GM18507 (cell line): Measurements from ENCODE around the gene TMEM233.

Source experiments
- DNase-seq: peaks from one replicate; pipeline ENCODE4 v3.0.0; 2011; ENCODE audit warnings: low read depth; ENCODE audit not compliant: insufficient read length; ENCODE audit errors: extremely low spot score
- FAIRE-seq: peaks from 2 replicates; lab custom pipeline; 2011; peaks lifted over from hg19 to GRCh38; lab: Jason Lieb, UNC

Gene TMEM233

DNA sequence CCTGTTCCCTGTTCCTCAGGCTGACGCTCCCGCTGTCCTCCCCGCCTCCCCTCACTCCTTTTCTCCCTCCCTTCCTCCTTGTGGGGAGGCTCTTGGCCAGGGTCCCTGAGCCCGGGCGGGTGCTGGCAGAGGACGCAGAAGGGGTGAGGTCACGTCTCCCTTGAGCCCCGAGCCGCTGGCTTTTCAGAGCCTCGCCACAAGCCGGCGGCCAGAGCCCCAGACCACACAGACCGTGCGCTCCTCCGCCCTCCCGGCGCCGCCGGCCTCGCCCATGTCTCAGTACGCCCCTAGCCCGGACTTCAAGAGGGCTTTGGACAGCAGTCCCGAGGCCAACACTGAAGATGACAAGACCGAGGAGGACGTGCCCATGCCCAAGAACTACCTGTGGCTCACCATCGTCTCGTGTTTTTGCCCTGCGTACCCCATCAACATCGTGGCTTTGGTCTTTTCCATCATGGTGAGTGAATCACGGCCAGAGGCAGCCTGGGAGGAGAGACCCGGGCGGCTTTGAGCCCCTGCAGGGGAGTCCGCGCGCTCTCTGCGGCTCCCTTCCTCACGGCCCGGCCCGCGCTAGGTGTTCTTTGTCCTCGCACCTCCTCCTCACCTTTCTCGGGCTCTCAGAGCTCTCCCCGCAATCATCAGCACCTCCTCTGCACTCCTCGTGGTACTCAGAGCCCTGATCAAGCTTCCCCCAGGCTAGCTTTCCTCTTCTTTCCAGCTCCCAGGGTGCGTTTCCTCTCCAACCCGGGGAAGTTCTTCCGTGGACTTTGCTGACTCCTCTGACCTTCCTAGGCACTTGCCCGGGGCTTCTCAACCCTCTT is at the start of gene TMEM233:
TMEM233 (plus strand) TSS at position 197 of the 821 bp plus-strand sequence; CDS start at position 272, 75 bp downstream.
- DNase-seq (no peak), FAIRE-seq (no peak)

DNA sequence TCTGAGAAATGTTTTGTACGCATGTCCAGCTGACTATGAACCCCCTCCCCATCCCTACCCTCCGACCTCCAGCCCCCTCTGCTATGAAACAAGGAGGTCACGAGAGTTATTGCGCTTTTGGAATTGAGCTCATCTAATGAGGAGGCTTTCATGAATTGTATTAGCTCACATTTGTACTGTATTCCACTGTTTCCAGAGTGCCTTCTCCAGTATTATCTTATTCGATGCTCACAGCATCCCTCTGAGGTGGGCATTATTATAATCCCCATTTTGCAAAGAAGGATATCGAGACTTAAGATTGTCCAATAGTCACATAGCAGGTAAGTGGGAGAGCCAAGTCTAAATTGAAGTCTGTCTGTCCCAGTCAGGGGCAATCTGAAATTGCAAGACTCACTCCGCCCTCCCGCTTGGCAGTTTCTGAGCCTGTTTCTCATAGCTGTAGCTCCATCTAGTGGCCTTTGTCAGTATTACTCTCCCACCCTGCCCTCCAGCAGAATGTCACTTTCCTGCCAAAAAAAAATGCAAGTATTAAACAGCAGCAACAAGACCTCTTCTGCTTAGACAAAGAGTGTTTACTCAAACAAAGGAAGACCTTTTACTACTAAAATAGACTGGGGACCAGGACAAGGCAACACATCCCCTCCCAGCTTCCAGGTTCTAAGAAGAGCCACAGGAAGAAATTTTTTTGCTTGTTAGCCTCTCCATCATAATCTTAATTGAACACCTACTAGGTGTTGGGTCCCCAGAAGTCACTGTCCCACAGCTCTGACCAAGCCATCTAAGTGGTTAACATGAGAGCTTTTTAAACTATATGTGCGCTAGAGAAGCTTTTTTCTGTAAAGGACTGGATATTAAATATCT is 48.6 kb upstream of the TMEM233 start:
- DNase-seq (peak; percentile 40), FAIRE-seq (peak; percentile 90)

GRCh38 chr12:119546340-119546739 is 47.2 kb upstream of the TMEM233 start:
- no peak for DNase-seq
- FAIRE-seq, result no peak

GRCh38 chr12:119547001-119547400 is 46.6 kb upstream of the TMEM233 start:
- no peak for FAIRE-seq

DNA sequence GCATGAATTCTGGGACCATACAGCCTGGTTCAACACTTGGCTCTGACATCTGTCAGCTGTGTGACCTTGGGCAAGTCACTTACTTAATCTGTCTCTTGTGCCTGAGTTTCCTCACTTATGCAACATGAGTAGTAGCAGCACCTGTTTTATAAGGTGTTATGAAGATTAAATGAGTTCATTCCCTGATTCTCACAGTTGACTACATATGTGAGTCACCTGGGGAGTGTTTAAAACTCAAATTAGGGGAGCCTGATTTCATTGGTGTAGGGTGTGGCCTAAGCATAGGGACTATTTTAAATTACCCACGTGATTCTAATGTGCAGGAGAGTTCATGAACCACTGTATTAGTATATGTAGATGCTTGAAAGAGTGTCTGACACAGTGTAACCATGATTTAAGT is 36.7 kb upstream of the TMEM233 start:
- no peak for DNase-seq
- no peak for FAIRE-seq

More at GRCh38 chr12:119547001-119547400, 46.6 kb upstream of the TMEM233 start:
- no peak for DNase-seq

DNA sequence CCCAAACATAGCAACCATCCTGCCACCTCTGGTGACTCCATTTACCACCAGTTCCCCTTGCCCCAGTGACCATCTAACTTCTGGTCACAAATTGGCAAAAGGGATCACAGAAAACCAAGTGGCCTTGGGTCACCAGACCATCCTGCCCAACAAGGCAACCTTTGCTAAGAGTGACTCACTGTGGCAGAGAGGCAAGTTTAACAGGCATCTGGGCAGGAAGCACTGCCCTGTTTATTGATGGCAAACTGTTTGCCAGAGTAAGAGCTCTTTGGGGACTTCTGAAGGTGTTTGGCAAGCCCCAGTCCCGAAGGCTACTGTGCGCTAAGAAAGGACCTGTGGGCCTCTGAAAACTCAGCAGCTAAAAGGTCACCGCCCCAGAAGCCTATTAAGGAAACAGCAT is 28.2 kb upstream of the TMEM233 start:
- FAIRE-seq (no peak), DNase-seq (no peak)

DNA sequence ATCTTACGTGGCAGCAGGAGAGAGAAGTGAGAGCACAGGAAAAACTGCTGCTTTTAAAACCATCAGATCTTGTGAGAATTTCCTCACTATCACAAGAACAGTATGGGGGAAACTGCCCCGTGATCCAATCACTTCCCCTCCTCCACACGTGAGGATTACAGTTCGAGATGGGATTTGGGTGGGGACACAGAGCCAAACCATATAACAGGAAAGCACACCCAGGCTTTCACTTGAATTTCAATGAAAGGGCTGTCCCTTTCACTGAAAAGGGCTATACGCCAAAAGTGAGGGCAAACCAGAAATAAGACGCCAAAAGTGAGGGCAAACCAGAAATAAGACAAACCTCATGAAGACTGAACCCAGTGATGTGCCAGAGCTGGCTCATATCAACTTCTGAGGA is 22.8 kb upstream of the TMEM233 start:
- no peak for FAIRE-seq

GRCh38 chr12:119573086-119573485 is 20.5 kb upstream of the TMEM233 start:
- no peak for FAIRE-seq
- no peak for DNase-seq

More for the DNA sequence above, 22.8 kb upstream of the TMEM233 start:
- DNase-seq, result no peak

- DNase-seq (no peak), FAIRE-seq (no peak)
These were observed 19.3 kb upstream of the TMEM233 start for GRCh38 chr12:119574255-119574654.

GRCh38 chr12:119576118-119576810 is 17.3 kb upstream of the TMEM233 start:
- DNase-seq (no peak), FAIRE-seq (no peak)

DNA sequence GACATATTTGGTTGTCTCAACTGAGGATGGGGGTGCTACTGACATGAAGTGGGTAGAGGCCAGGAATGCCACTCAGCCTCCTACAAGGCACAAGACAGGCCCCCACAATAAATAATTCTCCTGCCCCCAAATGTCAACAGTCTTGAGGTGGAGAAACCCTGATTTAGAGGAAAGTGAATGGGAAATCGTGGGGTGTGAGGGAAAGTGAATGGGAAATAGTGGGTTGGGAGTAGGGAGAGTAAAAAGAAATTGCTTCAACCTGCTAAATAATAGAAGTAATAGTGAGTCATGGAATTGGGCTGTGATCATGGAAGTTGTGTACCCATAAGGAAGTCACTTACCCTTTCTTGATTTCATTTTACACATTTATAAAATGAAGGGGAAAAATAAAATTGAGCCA is 16.7 kb upstream of the TMEM233 start:
- FAIRE-seq, result no peak
- no peak for DNase-seq

DNA sequence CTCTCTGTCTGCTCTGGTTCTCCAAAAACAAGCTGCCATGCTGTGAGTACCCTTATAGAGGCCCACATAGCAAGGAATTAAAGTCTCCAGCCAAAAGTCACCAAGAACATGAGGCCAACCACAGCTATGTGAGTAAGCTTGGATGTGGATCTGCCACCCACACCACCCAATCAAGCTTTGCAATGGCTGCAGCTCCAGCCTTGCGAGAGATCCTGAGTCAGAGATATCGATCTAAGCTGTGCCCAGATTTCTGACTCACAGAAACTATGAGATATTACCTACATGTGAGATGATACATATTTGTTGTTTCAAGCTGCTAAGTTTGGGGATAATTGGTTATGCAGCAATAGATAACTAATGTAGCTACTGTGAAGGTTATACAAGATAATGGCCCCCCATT is 15.5 kb upstream of the TMEM233 start:
- DNase-seq (no peak), FAIRE-seq (no peak)

- no peak for FAIRE-seq
- DNase-seq, result no peak
These were observed 4.5 kb upstream of the TMEM233 start for GRCh38 chr12:119589097-119589496.

DNA sequence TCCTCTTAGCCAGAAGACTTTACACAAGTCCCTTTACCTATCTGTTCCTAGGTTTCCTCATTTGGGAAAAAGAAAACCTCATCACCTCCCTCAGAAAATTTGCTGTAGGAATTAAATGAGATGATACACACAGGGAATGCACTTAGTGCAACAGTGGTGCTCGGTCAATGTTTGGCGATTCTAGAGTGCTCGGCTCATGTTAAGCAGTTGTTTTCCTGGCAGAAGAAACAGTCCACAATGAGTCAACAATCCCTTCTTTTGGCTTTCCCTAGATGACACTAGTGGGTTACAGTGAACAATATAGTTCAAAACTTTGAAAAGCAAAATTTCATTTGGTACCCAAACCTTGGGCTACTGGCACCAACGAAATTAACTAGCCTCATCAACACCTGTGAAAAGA is 3.9 kb upstream of the TMEM233 start:
- DNase-seq, result no peak

GRCh38 chr12:119592232-119592631 is 1.3 kb upstream of the TMEM233 start:
- FAIRE-seq, result no peak

More for the DNA sequence above, 3.9 kb upstream of the TMEM233 start:
- FAIRE-seq, result no peak

DNA sequence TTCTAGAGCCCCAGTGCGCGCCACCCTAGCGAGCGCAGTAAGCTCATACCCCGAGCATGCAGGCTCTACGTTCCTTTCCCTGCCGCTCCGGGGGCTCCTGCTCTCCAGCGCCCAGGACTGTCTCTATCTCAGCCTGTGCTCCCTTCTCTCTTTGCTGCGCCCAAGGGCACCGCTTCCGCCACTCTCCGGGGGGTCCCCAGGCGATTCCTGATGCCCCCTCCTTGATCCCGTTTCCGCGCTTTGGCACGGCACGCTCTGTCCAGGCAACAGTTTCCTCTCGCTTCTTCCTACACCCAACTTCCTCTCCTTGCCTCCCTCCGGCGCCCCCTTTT is 791 bp downstream of the TMEM233 start:
- FAIRE-seq (no peak), DNase-seq (no peak)

More at GRCh38 chr12:119592232-119592631, 1.3 kb upstream of the TMEM233 start:
- no peak for DNase-seq

GRCh38 chr12:119594772-119595445 is 1.3 kb downstream of the TMEM233 start:
- DNase-seq (no peak), FAIRE-seq (no peak)

GRCh38 chr12:119598159-119598558 is 4.6 kb downstream of the TMEM233 start:
- DNase-seq (no peak), FAIRE-seq (no peak)

DNA sequence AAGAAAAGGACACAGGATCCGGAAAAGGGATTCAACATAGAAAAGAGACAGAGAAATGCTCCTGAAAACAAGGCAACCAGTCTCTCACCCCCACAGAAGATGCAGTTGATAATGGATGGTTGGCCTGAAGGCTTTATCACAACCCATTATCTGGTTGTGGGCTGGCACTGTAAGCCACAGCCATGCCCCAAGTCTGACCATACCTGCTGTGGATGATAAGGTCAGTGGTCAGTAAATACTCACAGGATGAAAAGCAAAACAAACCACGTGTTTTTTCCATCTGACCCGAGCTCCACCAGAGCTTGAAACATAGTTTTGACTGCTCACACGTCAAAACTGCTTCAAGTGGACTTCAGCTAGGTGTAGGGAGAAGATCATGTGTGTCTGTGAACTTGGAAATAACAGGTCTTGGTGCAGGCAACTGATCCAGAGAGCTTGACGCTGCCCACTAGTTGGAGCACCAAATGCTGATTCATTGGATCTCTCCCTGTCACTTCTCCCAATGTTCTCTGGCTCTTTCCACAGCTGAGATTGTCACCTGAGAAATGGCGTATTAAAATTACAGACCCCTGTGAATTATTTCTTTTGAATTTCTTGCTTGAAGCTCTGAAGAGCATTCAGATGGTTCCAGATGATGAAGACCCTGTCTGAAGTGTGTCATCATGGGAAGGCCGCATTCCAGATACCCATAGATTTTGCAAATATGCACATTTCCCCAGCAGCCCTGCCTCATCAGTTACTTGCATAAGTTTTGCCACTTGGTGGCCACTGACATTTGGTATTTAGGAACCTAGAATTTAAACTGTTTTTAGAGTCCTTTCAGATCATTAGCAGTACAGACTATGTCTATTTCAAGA is 8.5 kb downstream of the TMEM233 start:
- DNase-seq, result no peak
- FAIRE-seq, result no peak
